DND-41 (cell line): ENCODE data around the gene CTDSP2.

Experiments
- CTCF ChIP-seq: IDR thresholded peaks from 2 replicates; pipeline ENCODE4 v1.5.1; 2012; ENCODE audit warnings: borderline replicate concordance, low read length, moderate library complexity, mild to moderate bottlenecking; ENCODE audit not compliant: poor library complexity, severe bottlenecking; ENCODE audit errors: extremely low read depth
- EZH2 ChIP-seq: IDR thresholded peaks from 3 replicates; pipeline ENCODE4 v1.6.1; 2012; ENCODE audit warnings: borderline replicate concordance, low read depth, mild to moderate bottlenecking, moderate library complexity, low read length, inconsistent platforms; ENCODE audit not compliant: severe bottlenecking

- TF ChIP-seq CTCF (no peak), EZH2 (no peak)
Measured at GRCh38 chr12:57887631-57888408, 41.3 kb upstream of the CTDSP2 start.
